Pancreas (tissue), 8 donors: Measurements from ENCODE around the gene ATP5MG. TPM values are rescaled to one million over a fixed set of nuclear protein-coding genes. Genes with fewer than 3 reads are reported as not detected.

Experiments
- polyA plus RNA-seq, 2 donors: library from polyadenylated mRNA; stranded (reverse); fragments of 200-250 nt; gene quantifications; one replicate each; pipeline ENCODE4 v1.2.3, GENCODE V29; 2013
- total RNA-seq, 6 donors: library from RNA; stranded (reverse); fragmentation: NEBNext Ultra II Directional in 4 of 6; extraction: Animal tissue kit (Norgen Biotek cat#: 25700) in 4 of 6; gene quantifications; one replicate each; pipeline versions ENCODE4 v1.2.1 to v1.2.4, GENCODE V29; 2021 to 2023
- donor health status: healthy with polysubstance abuse.
- donor health status: DM: no; HTN: no; CAD: no; lungs with moderate emphysema.
- donor health status: DM: no; HTN: no; CAD: no.
- donor health status: Bipolar disorder and iron deficiency.
- donor health status: DM: yes; HTN: yes; CAD: no.
- donor health status: DM: no; HTN: no; CAD: no.
- donor health status: DM: no; HTN: no; CAD: no.
- donor health status: DM: yes; HTN: yes; CAD: no.

Gene ATP5MG
- total and polyA plus RNA-seq, 8 donors, result 46.5 to 120 (median 77.4) TPM

Other genes with a start within 250 kb of the ATP5MG start
- 1 to 10 TPM in 3 of 6 donors, under 1 TPM in 3; 0.69 to 2.3 (median 1.0) TPM for gene SCN4B, start 248.8 kb upstream of the ATP5MG start, total RNA-seq
- 1 to 10 TPM in 1 of 2 donors, under 1 TPM in 1; 0.61 to 2.9 TPM for gene SCN4B, start 248.8 kb upstream of the ATP5MG start, polyA plus RNA-seq
- gene SCN2B, start 225.0 kb upstream of the ATP5MG start, total RNA-seq, result under 1 TPM; 0.05 to 0.31 (median 0.06) TPM
- gene SCN2B, start 225.0 kb upstream of the ATP5MG start, polyA plus RNA-seq, result under 1 TPM; 0.04 to 0.05 TPM
- gene JAML, start 176.6 kb upstream of the ATP5MG start, total RNA-seq, result 1 to 10 TPM in 4 of 6 donors, under 1 TPM in 2; 0.39 to 7.4 (median 1.8) TPM
- 1 to 10 TPM; 2.1 to 2.7 TPM for gene JAML, start 176.6 kb upstream of the ATP5MG start, polyA plus RNA-seq
- 1 to 10 TPM; 4.4 to 8.0 (median 5.6) TPM for gene MPZL3, start 149.2 kb upstream of the ATP5MG start, total RNA-seq
- 1 to 10 TPM; 3.8 to 5.3 TPM for gene MPZL3, start 149.2 kb upstream of the ATP5MG start, polyA plus RNA-seq
- gene MPZL2, start 137.3 kb upstream of the ATP5MG start, total RNA-seq, result 10 to 100 TPM in 4 of 6 donors, 1 to 10 TPM in 2; 6.0 to 20.7 (median 13.8) TPM
- 10 to 100 TPM in 1 of 2 donors, 1 to 10 TPM in 1; 8.1 to 15.6 TPM for gene MPZL2, start 137.3 kb upstream of the ATP5MG start, polyA plus RNA-seq
- 1 to 10 TPM in 4 of 6 donors, under 1 TPM in 2; 0.23 to 2.1 (median 1.5) TPM for gene CD3E, start 96.9 kb upstream of the ATP5MG start, total RNA-seq
- under 1 TPM; 0.23 to 0.73 TPM for gene CD3E, start 96.9 kb upstream of the ATP5MG start, polyA plus RNA-seq
- gene CD3D, start 58.9 kb upstream of the ATP5MG start, total RNA-seq, result 1 to 10 TPM in 2 of 6 donors, under 1 TPM in 4; 0.23 to 2.4 (median 0.82) TPM
- gene CD3D, start 58.9 kb upstream of the ATP5MG start, polyA plus RNA-seq, result under 1 TPM; 0.14 to 0.80 TPM
- under 1 TPM; 0.08 to 0.92 (median 0.52) TPM for gene CD3G, start 57.3 kb upstream of the ATP5MG start, total RNA-seq
- gene CD3G, start 57.3 kb upstream of the ATP5MG start, polyA plus RNA-seq, result under 1 TPM in 1 of 2 donors, not detected in 1; 0.04 TPM
- 10 to 100 TPM; 20.0 to 28.9 (median 21.8) TPM for gene UBE4A, start 42.0 kb upstream of the ATP5MG start, total RNA-seq
- gene UBE4A, start 42.0 kb upstream of the ATP5MG start, polyA plus RNA-seq, result 10 to 100 TPM; 14.2 to 17.9 TPM
- gene KMT2A, start 34.9 kb downstream of the ATP5MG start, total RNA-seq, result 10 to 100 TPM; 31.1 to 46.3 (median 36.6) TPM
- gene KMT2A, start 34.9 kb downstream of the ATP5MG start, polyA plus RNA-seq, result 10 to 100 TPM; 13.9 to 14.1 TPM
- gene TTC36, start 125.9 kb downstream of the ATP5MG start, total RNA-seq, result under 1 TPM; 0.64 to 0.92 (median 0.77) TPM
- gene TTC36, start 125.9 kb downstream of the ATP5MG start, polyA plus RNA-seq, result under 1 TPM in 1 of 2 donors, not detected in 1; 0.72 TPM
- 10 to 100 TPM; 12.2 to 18.6 (median 14.4) TPM for gene TMEM25, start 129.6 kb downstream of the ATP5MG start, total RNA-seq
- 10 to 100 TPM; 17.4 to 24.9 TPM for gene TMEM25, start 129.6 kb downstream of the ATP5MG start, polyA plus RNA-seq
- 10 to 100 TPM in 3 of 6 donors, 1 to 10 TPM in 3; 5.7 to 12.4 (median 9.8) TPM for gene IFT46, start 164.3 kb downstream of the ATP5MG start, total RNA-seq
- 10 to 100 TPM; 14.4 to 28.2 TPM for gene IFT46, start 164.3 kb downstream of the ATP5MG start, polyA plus RNA-seq
- 100 to 1,000 TPM in 1 of 6 donors, 10 to 100 TPM in 5; 77.0 to 105 (median 92.6) TPM for gene ARCN1, start 170.8 kb downstream of the ATP5MG start, total RNA-seq
- 10 to 100 TPM; 39.8 to 67.3 TPM for gene ARCN1, start 170.8 kb downstream of the ATP5MG start, polyA plus RNA-seq
- 10 to 100 TPM; 29.3 to 66.6 (median 41.0) TPM for gene PHLDB1, start 206.0 kb downstream of the ATP5MG start, total RNA-seq
- gene PHLDB1, start 206.0 kb downstream of the ATP5MG start, polyA plus RNA-seq, result 100 to 1,000 TPM; 152 to 153 TPM